ENCODE measurements around the gene TIAM1. TPM values are rescaled to one million over a fixed set of nuclear protein-coding genes. Genes with fewer than 3 reads are reported as not detected.

Gene TIAM1
- total RNA-seq, 1 experiment from 2014 or later, result 15.2 TPM

GRCh38 chr21:31128234-31128633 lies 215.8 kb downstream of the TIAM1 start:
- H3K4me3 Mint-ChIP-seq (ENCODE audit: low read depth, unreplicated experiment), result no peak overlapping the region

GRCh38 chr21:31124010-31124409 lies 220.1 kb downstream of the TIAM1 start:
- H3K27ac Mint-ChIP-seq (ENCODE audit: unreplicated experiment), result no peak overlapping the region
- BruUV-seq (replicated peaks), result no TSS peak
- DNase-seq, result no peak
- H3K27me3 Mint-ChIP-seq (ENCODE audit: unreplicated experiment), result no peaks in the 10 kb centered on the region
- H3K4me1 Mint-ChIP-seq (ENCODE audit: low read depth, unreplicated experiment), result no peaks in the 10 kb centered on the region
- H3K9me3 Mint-ChIP-seq (ENCODE audit: low read depth, unreplicated experiment), result no peaks in the 10 kb centered on the region
- TF ChIP-seq CTCF (IDR thresholded peaks at IDR 0.05; ENCODE audit: unreplicated experiment), result no peak
- CTCF ChIA-PET, result no interaction called here
- H3K36me3 Mint-ChIP-seq (ENCODE audit: insufficient read depth, unreplicated experiment), result no peaks in the 10 kb centered on the region
- intact Hi-C loops (cut with micrococcal nuclease; ENCODE audit: unreplicated experiment), result no loop called here
- no peak overlapping the region for H3K4me3 Mint-ChIP-seq (ENCODE audit: low read depth, unreplicated experiment)

More at GRCh38 chr21:31128234-31128633, 215.8 kb downstream of the TIAM1 start:
- TF ChIP-seq CTCF (IDR thresholded peaks at IDR 0.05; ENCODE audit: unreplicated experiment), result no peak
- Mint-ChIP-seq H3K9me3 (ENCODE audit: low read depth, unreplicated experiment) (no peaks in the 10 kb centered on the region), H3K36me3 (ENCODE audit: insufficient read depth, unreplicated experiment) (no peaks in the 10 kb centered on the region), H3K27me3 (ENCODE audit: unreplicated experiment) (no peaks in the 10 kb centered on the region), H3K4me1 (ENCODE audit: low read depth, unreplicated experiment) (no peaks in the 10 kb centered on the region), H3K27ac (ENCODE audit: unreplicated experiment) (no peak overlapping the region)
- CTCF ChIA-PET, result no interaction called here
- BruUV-seq (replicated peaks), result no TSS peak
- DNase-seq, result no peak
- intact Hi-C loops (cut with micrococcal nuclease; ENCODE audit: unreplicated experiment), result no loop called here

- no peaks in the 10 kb centered on the region for H3K4me1 Mint-ChIP-seq (ENCODE audit: low read depth, unreplicated experiment)
- H3K9me3 Mint-ChIP-seq (ENCODE audit: low read depth, unreplicated experiment), result no peaks in the 10 kb centered on the region
- no peak overlapping the region for H3K4me3 Mint-ChIP-seq (ENCODE audit: low read depth, unreplicated experiment)
- no TSS peak for BruUV-seq (replicated peaks)
- no peak for TF ChIP-seq CTCF (IDR thresholded peaks at IDR 0.05; ENCODE audit: unreplicated experiment)
- H3K27ac Mint-ChIP-seq (ENCODE audit: unreplicated experiment), result no peak overlapping the region
- H3K27me3 Mint-ChIP-seq (ENCODE audit: unreplicated experiment), result no peaks in the 10 kb centered on the region
- H3K36me3 Mint-ChIP-seq (ENCODE audit: insufficient read depth, unreplicated experiment), result no peaks in the 10 kb centered on the region
- no peak for DNase-seq
- intact Hi-C loops (cut with micrococcal nuclease; ENCODE audit: unreplicated experiment), result no loop called here
- CTCF ChIA-PET, result no interaction called here
Measured at GRCh38 chr21:31119199-31119598, 224.9 kb downstream of the TIAM1 start.

GRCh38 chr21:31117128-31117916 lies 226.7 kb downstream of the TIAM1 start:
- no peak for TF ChIP-seq CTCF (IDR thresholded peaks at IDR 0.05; ENCODE audit: unreplicated experiment)
- no peak for DNase-seq
- Mint-ChIP-seq H3K4me1 (ENCODE audit: low read depth, unreplicated experiment) (no peaks in the 10 kb centered on the region), H3K36me3 (ENCODE audit: insufficient read depth, unreplicated experiment) (no peaks in the 10 kb centered on the region), H3K27ac (ENCODE audit: unreplicated experiment) (no peak overlapping the region), H3K27me3 (ENCODE audit: unreplicated experiment) (no peaks in the 10 kb centered on the region), H3K4me3 (ENCODE audit: low read depth, unreplicated experiment) (no peak overlapping the region), H3K9me3 (ENCODE audit: low read depth, unreplicated experiment) (no peaks in the 10 kb centered on the region)
- CTCF ChIA-PET, result no interaction called here
- intact Hi-C loops (cut with micrococcal nuclease; ENCODE audit: unreplicated experiment), result no loop called here
- no TSS peak for BruUV-seq (replicated peaks)
